ENCODE measurements around the gene PRDM16.

DNA sequence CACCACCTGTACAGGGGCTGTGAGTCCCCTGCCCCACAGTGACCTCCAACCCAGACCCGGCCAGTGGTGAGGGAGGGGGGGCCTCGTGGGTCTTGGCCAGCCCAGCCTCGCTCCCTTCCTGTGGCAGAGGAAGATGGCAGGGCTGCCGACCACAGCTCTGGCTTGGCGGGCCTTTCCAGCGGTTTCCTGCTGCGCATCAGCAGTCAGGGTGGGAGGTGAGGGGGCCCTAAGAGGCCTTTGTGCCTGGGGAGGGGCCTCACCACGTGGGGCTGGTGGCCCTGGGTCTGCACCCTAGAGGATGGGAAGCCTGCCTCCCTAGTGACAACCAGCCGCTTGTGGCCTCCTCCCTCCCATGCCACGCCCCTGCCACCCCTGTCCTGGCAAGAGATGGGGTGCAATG lies 312.9 kb downstream of the PRDM16 start:
- TF ChIP-seq, protein P1, sequence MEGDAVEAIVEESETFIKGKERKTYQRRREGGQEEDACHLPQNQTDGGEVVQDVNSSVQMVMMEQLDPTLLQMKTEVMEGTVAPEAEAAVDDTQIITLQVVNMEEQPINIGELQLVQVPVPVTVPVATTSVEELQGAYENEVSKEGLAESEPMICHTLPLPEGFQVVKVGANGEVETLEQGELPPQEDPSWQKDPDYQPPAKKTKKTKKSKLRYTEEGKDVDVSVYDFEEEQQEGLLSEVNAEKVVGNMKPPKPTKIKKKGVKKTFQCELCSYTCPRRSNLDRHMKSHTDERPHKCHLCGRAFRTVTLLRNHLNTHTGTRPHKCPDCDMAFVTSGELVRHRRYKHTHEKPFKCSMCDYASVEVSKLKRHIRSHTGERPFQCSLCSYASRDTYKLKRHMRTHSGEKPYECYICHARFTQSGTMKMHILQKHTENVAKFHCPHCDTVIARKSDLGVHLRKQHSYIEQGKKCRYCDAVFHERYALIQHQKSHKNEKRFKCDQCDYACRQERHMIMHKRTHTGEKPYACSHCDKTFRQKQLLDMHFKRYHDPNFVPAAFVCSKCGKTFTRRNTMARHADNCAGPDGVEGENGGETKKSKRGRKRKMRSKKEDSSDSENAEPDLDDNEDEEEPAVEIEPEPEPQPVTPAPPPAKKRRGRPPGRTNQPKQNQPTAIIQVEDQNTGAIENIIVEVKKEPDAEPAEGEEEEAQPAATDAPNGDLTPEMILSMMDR (IDR thresholded peaks at IDR 0.05; ENCODE audit: poor library complexity, severe bottlenecking): no peak
- TF ChIP-seq, protein P2, sequence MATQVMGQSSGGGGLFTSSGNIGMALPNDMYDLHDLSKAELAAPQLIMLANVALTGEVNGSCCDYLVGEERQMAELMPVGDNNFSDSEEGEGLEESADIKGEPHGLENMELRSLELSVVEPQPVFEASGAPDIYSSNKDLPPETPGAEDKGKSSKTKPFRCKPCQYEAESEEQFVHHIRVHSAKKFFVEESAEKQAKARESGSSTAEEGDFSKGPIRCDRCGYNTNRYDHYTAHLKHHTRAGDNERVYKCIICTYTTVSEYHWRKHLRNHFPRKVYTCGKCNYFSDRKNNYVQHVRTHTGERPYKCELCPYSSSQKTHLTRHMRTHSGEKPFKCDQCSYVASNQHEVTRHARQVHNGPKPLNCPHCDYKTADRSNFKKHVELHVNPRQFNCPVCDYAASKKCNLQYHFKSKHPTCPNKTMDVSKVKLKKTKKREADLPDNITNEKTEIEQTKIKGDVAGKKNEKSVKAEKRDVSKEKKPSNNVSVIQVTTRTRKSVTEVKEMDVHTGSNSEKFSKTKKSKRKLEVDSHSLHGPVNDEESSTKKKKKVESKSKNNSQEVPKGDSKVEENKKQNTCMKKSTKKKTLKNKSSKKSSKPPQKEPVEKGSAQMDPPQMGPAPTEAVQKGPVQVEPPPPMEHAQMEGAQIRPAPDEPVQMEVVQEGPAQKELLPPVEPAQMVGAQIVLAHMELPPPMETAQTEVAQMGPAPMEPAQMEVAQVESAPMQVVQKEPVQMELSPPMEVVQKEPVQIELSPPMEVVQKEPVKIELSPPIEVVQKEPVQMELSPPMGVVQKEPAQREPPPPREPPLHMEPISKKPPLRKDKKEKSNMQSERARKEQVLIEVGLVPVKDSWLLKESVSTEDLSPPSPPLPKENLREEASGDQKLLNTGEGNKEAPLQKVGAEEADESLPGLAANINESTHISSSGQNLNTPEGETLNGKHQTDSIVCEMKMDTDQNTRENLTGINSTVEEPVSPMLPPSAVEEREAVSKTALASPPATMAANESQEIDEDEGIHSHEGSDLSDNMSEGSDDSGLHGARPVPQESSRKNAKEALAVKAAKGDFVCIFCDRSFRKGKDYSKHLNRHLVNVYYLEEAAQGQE (IDR thresholded peaks at IDR 0.05; ENCODE audit: borderline replicate concordance): no peak
- TF ChIP-seq POLR2AphosphoS5 (IDR thresholded peaks at IDR 0.05) (no peak), EZH2 (IDR thresholded peaks at IDR 0.05; ENCODE audit: borderline replicate concordance, insufficient read depth, low read length, poor library complexity, severe bottlenecking) (no peak), RAD21 (conservative IDR thresholded peaks at IDR 0.05) (no peak), EP300 (conservative IDR thresholded peaks at IDR 0.05; ENCODE audit: poor library complexity, severe bottlenecking) (no peak)

All from neural cell (in vitro differentiated cells).